DMS153 treated with DMSO at 0.1 percent for 48 hours (cell line): Measurements from ENCODE around the gene MYO5A.
"Not testable (repeated sequence)": the region's sequence is repeated elsewhere in the genome, so short reads cannot be mapped to it uniquely, and the experiment has no call there.

Experiments
- DNase-seq: peaks from one replicate; lab custom pipeline; 2025; ENCODE audit not compliant: unreplicated experiment; lab: John Stamatoyannopoulos, UW

Gene MYO5A

GRCh38 chr15:52528564-52529340 lies at the start of gene MYO5A:
TSS of gene MYO5A (minus strand) at chr15:52528880. CDS start at chr15:52528806, 74 bp downstream.
- DNase-seq = no peak

DNA sequence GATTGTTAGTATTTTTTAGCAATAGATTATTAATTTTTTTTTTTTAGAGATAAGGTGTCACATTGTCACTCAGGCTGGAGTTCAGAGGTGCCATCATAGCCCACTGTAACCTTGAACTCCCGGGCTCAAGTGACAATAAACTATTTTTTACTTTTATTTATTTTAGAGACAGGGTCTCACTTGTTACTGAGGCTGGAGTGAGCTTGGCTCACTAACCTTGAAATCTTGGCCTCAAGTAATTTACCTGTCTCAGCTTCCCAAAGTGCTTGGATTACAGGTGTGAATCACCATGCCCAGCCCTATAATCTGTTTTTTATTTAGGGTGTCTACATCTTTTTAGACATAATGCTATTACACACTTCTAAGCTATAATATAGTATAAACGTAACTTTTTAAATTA lies 48.0 kb upstream of the MYO5A start:
- no peak for DNase-seq

- not testable (repeated sequence) for DNase-seq
Measured at GRCh38 chr15:52575573-52575972, 46.9 kb upstream of the MYO5A start.

DNA sequence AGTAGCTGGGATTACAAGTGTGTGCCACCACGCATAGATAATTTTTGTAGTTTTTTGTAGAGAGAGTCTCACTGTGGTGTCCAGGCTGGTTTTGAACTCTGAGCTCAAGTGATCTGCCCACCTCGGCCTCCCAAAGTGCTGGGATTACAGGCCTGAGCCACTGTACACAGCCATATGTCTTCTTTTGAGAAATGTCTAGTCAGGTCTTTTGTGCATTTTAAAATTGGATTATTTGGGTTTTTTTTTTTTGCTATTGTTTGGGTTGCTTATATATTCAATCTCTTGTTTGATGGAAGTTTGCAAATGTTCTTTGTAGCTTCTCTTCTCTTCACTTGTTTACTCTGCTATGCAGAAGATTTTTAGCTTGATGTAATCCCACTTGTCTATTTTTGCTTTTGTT lies 46.4 kb upstream of the MYO5A start:
- no peak for DNase-seq

DNA sequence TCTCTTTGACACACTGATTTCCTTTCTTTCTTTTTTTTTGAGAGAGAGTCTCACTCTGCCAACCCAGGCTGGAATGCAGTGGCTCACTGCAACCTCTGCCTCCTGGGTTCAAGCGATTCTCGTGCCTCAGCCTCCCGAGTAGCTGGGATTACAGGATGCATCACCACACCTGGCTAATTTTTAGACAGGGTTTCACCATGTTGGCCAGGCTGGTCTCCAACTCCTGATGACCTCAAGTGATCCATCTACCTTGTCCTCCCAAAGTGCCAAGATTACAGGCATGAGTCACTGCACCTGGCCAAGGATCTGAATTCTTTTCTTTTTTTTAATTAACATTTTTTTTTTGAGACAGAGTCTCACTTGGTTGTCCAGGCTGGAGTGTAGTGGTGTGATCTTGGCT lies 45.9 kb upstream of the MYO5A start:
- not testable (repeated sequence) for DNase-seq

DNA sequence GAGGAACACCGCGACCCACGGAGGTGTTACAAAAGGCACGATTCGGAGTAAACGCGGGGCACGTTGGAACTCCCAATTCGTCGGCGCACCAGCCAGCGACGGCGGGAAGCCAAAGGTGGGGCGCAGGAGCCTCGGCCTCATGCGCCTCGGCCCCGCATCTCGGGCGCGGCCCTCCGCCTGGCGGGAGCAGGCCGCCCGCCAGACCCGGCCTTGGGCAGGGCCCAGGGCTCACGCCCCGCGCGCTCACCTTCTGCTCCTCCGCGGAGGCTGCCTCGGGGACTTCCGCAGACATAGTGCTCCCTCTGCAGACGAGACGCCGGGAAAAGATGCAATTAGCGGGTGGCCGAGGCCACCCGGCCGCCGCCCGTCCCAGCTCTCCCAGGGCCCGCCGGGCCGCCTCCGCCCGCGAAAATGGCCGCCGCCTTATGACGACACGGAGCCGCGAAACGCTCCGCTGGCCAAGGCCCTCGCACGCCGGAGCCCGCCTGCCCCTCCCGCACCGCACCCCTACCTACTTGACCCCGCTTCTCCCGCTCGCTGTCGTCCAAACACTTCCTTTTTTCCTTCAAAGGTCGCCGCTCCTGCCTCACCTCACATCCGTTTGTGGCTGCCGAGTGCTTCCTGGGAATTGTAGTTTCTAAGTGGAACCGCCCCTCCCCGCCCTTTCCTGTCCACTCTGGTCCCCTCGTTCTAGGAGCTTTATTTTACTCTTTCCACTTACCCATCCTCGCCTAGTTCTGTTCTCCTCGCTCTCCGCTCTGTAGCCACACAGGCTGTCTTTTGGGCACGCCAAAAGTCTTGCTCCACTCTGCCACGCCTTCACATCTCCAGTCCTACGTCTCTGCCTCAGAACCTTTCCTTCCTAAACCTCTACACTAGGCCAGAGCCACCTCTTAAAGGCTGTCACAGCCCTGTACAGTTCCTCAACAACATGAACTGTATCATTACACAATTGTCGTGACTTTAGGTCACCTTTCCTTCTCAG lies 40.2 kb upstream of the MYO5A start, which contains the start of gene ARPP19:
Gene ARPP19, minus strand, starts transcription at position 430 of the 985 bp plus-strand sequence. Its CDS starts 138 bp downstream, at position 292.
- peak; percentile 39 for DNase-seq

- no peak for DNase-seq
Measured at GRCh38 chr15:52567871-52568600, 39.4 kb upstream of the MYO5A start.

DNA sequence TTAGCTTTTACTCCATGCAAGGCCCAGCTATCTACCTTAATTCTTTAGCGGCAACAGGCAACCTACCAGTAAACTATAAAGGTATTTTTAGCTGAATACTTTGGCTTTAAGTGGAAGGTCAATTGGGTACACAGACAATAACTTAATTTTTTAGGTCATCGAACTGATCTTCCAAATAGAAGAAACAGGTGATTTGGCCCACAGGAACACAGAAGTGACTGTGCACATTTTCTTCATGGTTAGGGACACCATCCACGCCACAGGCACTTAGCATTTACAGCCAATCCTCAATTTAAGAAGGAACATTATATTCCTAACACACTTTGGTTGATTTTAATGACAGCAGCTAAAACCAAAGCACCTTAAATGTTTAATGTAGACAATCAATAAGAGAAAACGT lies 38.2 kb upstream of the MYO5A start:
- DNase-seq = no peak

GRCh38 chr15:52565417-52566358 lies 37.0 kb upstream of the MYO5A start:
- not testable (repeated sequence) for DNase-seq

- no peak for DNase-seq
Measured at GRCh38 chr15:52563501-52564060, 34.9 kb upstream of the MYO5A start.

GRCh38 chr15:52559575-52559974 lies 30.9 kb upstream of the MYO5A start:
- no peak for DNase-seq

DNA sequence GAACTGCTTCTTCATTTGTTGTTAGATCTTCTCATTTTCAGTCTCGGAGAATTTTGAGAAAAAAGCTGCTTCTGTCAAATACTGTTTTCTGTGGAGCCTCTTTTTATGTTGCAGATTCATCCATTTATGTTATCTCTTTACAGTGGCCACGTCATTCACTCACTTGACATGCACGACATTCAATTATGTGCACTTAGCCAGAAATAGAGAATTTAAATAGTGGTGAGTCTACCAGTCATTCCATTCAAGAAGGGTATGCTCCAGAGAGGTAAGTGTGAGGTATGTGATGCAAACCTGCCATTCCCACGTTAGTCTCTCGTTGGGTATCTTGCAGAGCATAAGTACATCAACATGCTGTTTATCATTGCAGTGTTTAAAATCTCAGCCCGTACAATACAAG lies 30.3 kb upstream of the MYO5A start:
- DNase-seq = no peak

- DNase-seq = no peak
Measured at GRCh38 chr15:52558196-52558595, 29.5 kb upstream of the MYO5A start.

GRCh38 chr15:52557274-52557641 lies 28.6 kb upstream of the MYO5A start:
- no peak for DNase-seq

DNA sequence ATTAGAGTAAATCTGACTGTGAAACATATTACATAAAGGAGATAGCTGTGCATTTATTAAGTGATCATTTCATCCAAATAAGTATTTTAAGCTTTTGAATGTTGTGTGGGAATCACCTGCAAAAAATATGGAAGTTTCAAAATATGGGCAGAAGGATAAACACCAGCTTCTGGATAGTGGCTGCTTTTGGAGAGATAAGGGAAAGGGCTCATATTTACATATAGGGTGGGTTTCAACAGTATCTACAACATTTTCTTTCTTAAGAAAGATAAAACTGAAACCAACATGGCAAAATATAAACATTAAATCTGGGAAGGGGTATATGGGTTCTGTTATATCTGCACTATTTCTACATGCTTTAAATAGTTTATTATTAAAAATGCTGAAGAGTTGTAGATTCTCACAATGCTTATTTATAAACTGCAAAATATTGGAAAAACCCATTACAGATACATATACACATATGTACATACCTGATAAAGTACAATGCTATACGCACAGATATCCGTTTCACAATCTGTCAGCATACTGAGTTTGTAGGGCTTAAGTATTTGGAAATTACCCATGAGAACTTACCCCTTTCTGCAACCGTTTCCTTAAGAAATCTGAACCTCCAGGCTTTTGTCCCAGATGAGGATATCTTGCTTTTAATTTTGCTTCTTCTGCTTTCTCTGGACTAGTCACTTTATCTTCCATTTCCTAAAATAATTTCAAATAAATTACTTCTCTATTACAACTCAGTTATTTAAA lies 28.0 kb upstream of the MYO5A start:
- no peak for DNase-seq

DNA sequence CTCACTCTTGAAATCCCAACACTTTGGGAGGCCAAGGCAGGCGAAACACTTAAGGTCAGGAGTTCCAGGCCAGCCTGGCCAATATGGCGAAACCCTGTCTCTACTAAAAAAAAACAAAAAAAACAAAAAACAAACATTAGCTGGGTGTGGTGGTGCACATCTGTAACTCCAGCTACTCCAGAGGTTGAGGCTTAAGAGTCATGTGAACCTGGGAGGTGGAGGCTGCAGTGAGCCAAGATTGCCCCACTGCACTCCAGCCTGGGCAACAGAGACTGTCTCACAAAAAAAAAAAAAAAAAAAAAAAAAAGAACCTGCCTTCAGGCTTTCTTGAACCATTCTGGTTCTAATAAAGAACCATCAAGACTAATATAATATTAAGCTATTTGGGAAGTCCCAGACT lies 23.6 kb upstream of the MYO5A start:
- no peak for DNase-seq

DNA sequence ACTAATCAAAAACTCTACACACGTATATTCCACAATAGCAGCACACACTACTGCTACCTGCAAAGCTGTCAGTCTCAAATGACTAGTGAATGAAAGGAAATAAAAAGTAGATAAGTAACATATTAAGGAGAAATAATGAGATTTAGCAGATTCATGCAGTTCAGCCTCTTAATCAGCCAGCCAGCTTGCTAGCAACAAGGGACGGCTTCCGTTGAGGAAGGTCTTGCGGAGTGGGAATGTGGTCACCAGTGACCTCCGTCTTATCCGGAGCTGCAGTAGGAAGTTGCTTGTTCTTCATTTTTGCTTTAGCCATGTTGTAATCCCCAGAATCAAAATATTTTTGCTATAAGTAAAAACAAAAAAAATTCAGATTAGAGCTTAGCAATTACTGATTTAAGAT lies 23.1 kb upstream of the MYO5A start:
- no peak for DNase-seq

DNA sequence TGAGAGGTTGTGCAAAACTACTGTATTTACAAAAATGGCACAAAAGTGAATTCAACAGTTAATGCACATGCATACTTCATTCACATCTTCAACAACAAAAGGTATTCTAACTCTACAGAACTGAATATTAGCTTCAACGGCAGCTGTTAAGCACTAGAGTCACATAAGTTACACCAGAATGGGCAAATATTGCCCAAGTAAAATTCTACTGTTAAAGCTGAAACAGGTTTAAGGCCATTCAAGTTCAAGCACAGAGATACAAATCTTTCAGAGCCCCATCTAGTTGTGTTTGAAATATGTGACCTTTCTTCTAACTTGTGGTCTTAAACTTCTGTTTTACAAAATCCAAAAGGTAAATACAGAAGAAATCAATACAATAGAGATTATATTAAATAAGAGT lies 22.5 kb upstream of the MYO5A start:
- DNase-seq = not testable (repeated sequence)
